Esophagus muscularis mucosa (tissue), 3 donors: ENCODE data around the gene LRRK1.

Source experiments
- CTCF ChIP-seq, 3 experiments: fragments of 200-600 bp in 2 of 3; fragments of 450-650 bp in 1 of 3; sonication (generic) in 2 of 3; IDR thresholded peaks; one replicate each; pipeline ENCODE4 v1.5.1; 2017 to 2019; ENCODE audit warnings: antibody characterized with exemption in 3 of 3, mild to moderate bottlenecking in 2 of 3, moderate library complexity in 1 of 3
- POLR2A ChIP-seq: fragments of 450-650 bp; IDR thresholded peaks from one replicate; pipeline ENCODE4 v1.6.1; 2017; ENCODE audit warnings: antibody characterized with exemption, moderate library complexity, mild to moderate bottlenecking, low read depth
- POLR2AphosphoS5 ChIP-seq, 2 donors: sonication (generic); formaldehyde crosslinking; IDR thresholded peaks; one replicate each; pipeline ENCODE4 v1.6.1; 2017; ENCODE audit warnings: antibody characterized with exemption in 2 of 2

GRCh38 chr15:101100118-101100517 lies 181.0 kb downstream of the LRRK1 start:
- TF ChIP-seq CTCF (IDR thresholded peaks at IDR 0.05) (no peak), POLR2AphosphoS5 (IDR thresholded peaks at IDR 0.05) (no peak), POLR2A (no peak)
